A549 (cell line): ENCODE data around the gene CBR4. TPM values are rescaled to one million over a fixed set of nuclear protein-coding genes. Genes with fewer than 3 reads are reported as not detected.
A peak's percentile ranks its signal among the peaks of the same experiment; 100 is the strongest.

Experiments
- ATAC-seq, 2 experiments: fragments of 200-7000 bp in 1 of 2; fragments of >200 bp in 1 of 2; cut with Nextera tagmentation in 1 of 2; cut with Tn5 transposase in 1 of 2; 3 replicates each; pipeline versions ENCODE4 v1.8.0 to v1.9.1; 2018 to 2020; ENCODE audit warnings: mild to moderate bottlenecking in 1 of 2, moderate library complexity in 1 of 2
- CTCF ChIA-PET: fragments of 300-600 bp; sonication (Branson Sonifier 250); formaldehyde crosslinking; extraction: SDS; loops from one replicate; lab custom pipeline; 2021; ENCODE audit warnings: antibody characterized with exemption, inconsistent platforms; lab: Yijun Ruan, JAX
- POLR2A ChIA-PET: fragments of 350-600 bp; formaldehyde crosslinking; extraction: SDS; loops from one replicate; lab custom pipeline; 2021; ENCODE audit warnings: antibody characterized with exemption, inconsistent platforms; lab: Yijun Ruan, JAX
- DNase-seq, 2 experiments: peaks; one replicate each; pipeline versions ENCODE4 v3.0.0 to v3.0.0-alpha.2; 2011 to 2016; ENCODE audit warnings: low read depth in 1 of 2, low spot score in 1 of 2
- FAIRE-seq: peaks from 2 replicates; lab custom pipeline; 2011; peaks lifted over from hg19 to GRCh38; lab: Jason Lieb, UNC
- H3K27ac ChIP-seq, 2 experiments: fragments of >200 bp; sonication (Bioruptor Twin); formaldehyde crosslinking; 3 replicates each; pipeline ENCODE4 v1.5.1; 2016 to 2017
- H3K4me1 ChIP-seq: fragments of >200 bp; sonication (Bioruptor Twin); formaldehyde crosslinking; 3 replicates; pipeline ENCODE4 v1.6.1; 2016
- H3K4me2 ChIP-seq: fragments of >200 bp; sonication (Bioruptor Twin); formaldehyde crosslinking; 3 replicates; pipeline ENCODE4 v1.6.1; 2016
- H3K4me3 ChIP-seq: fragments of >200 bp; sonication (Bioruptor Twin); formaldehyde crosslinking; 3 replicates; pipeline ENCODE4 v1.5.1; 2016
- H3K9me3 ChIP-seq: fragments of >200 bp; sonication (Bioruptor Twin); formaldehyde crosslinking; 3 replicates; pipeline ENCODE4 v1.6.1; 2016
- BHLHE40 ChIP-seq: IDR thresholded peaks from 2 replicates; pipeline ENCODE4 v1.6.1; 2012; ENCODE audit warnings: low read depth, low read length, inconsistent platforms
- CBX2 ChIP-seq: fragments of 200-600 bp; sonication (generic); IDR thresholded peaks from 2 replicates; pipeline ENCODE4 v1.6.1; 2016; ENCODE audit warnings: low read depth, mild to moderate bottlenecking, borderline replicate concordance
- CBX8 ChIP-seq: fragments of 200-600 bp; sonication (generic); IDR thresholded peaks from 2 replicates; pipeline ENCODE4 v1.6.1; 2016
- EHMT2 ChIP-seq: fragments of 200-600 bp; sonication (generic); IDR thresholded peaks from 2 replicates; pipeline ENCODE4 v1.6.1; 2016; ENCODE audit warnings: antibody characterized with exemption, low read depth, mild to moderate bottlenecking, moderate library complexity
- EP300 ChIP-seq, 2 experiments: fragments of >200 bp; sonication (Bioruptor Twin); formaldehyde crosslinking; IDR thresholded peaks; 2 replicates in 1 of 2; 3 replicates in 1 of 2; pipeline ENCODE4 v1.6.1; 2016 to 2017
- FOXS1 ChIP-seq: fragments of 250-450 bp; sonication (Bioruptor Pico); IDR thresholded peaks from 2 replicates; pipeline ENCODE4 v1.5.0; 2020; ENCODE audit warnings: mild to moderate bottlenecking, moderate library complexity
- HEYL ChIP-seq: fragments of 250-450 bp; sonication (Bioruptor Pico); IDR thresholded peaks from 2 replicates; pipeline ENCODE4 v1.8.0; 2021; ENCODE audit warnings: mild to moderate bottlenecking, moderate library complexity
- JUN ChIP-seq, 2 experiments: fragments of >200 bp; sonication (Bioruptor Twin); formaldehyde crosslinking; IDR thresholded peaks; 2 replicates in 1 of 2; 3 replicates in 1 of 2; pipeline ENCODE4 v1.6.1; 2016 to 2017
- JUNB ChIP-seq: fragments of >200 bp; sonication (Bioruptor Twin); formaldehyde crosslinking; IDR thresholded peaks from 2 replicates; pipeline ENCODE4 v1.6.1; 2016
- MAFK ChIP-seq: fragments of 450-650 bp; IDR thresholded peaks from 2 replicates; pipeline ENCODE4 v1.6.1; 2014; ENCODE audit not compliant: partially characterized antibody
- MAZ ChIP-seq: fragments of 150-350 bp; IDR thresholded peaks from 2 replicates; pipeline ENCODE4 v1.6.1; 2014; ENCODE audit warnings: antibody characterized with exemption, low read depth, low read length, borderline replicate concordance
- NFE2L2 ChIP-seq: fragments of 150-350 bp; conservative IDR thresholded peaks from 2 replicates; pipeline ENCODE4 v1.6.1; 2014; ENCODE audit warnings: low read length
- RAD21 ChIP-seq, 2 experiments: fragments of >200 bp in 1 of 2; sonication (Bioruptor Twin) in 1 of 2; formaldehyde crosslinking in 1 of 2; IDR thresholded peaks in 1 of 2; conservative IDR thresholded peaks in 1 of 2; 2 replicates in 1 of 2; 3 replicates in 1 of 2; pipeline ENCODE4 v1.6.1; 2012 to 2018; ENCODE audit warnings: inconsistent platforms in 1 of 2
- RARB ChIP-seq: fragments of 250-450 bp; sonication (Bioruptor Pico); IDR thresholded peaks from 2 replicates; pipeline ENCODE4 v1.8.0; 2021; ENCODE audit warnings: mild to moderate bottlenecking, moderate library complexity
- SREBF2 ChIP-seq: fragments of 450-650 bp; IDR thresholded peaks from 2 replicates; pipeline ENCODE4 v1.6.1; 2014; ENCODE audit warnings: mild to moderate bottlenecking, moderate library complexity
- ZNF302 ChIP-seq: fragments of 250-450 bp; sonication (Bioruptor Pico); IDR thresholded peaks from 2 replicates; pipeline ENCODE4 v1.9.0; 2021; ENCODE audit warnings: inconsistent platforms, mild to moderate bottlenecking, moderate library complexity
- WGBS: methylation state at CpG from one replicate; pipeline ENCODE4 v1.1.6; 2017; ENCODE audit errors: missing lambda C conversion rate; 5-methylcytosine and 5-hydroxymethylcytosine counted together
- polyA plus RNA-seq, 4 experiments: library from polyadenylated mRNA; depleted of rRNA in 3 of 4; stranded (reverse); fragments of >200 nt; fragmentation: RNase III in 1 of 4; extraction: RNeasy Plus Mini Kit Qiagen cat#74134 plus additional on column Dnase treatment in 1 of 4; gene quantifications; 2 replicates in 3 of 4; 3 replicates in 1 of 4; pipeline ENCODE4 v1.2.3, GENCODE V29; 2011 to 2017
- small RNA-seq, 6 experiments: library from RNA; depleted of rRNA; stranded (forward); fragments of <200 nt; gene quantifications; one replicate each; pipeline ENCODE3, GENCODE V24; 2012
- TF ChIP-seq, protein P1 (sequence below): fragments of 250-450 bp; sonication (Bioruptor Pico); IDR thresholded peaks from 2 replicates; pipeline ENCODE4 v1.5.0; 2020; ENCODE audit warnings: low read depth, mild to moderate bottlenecking, moderate library complexity
- TF ChIP-seq, protein P2 (sequence below): fragments of >200 bp; sonication (Bioruptor Twin); formaldehyde crosslinking; IDR thresholded peaks from 2 replicates; pipeline ENCODE4 v1.6.1; 2016
- TF ChIP-seq, protein P3 (sequence below): fragments of >200 bp; sonication (Bioruptor Twin); formaldehyde crosslinking; IDR thresholded peaks from 3 replicates; pipeline ENCODE4 v1.6.1; 2016
- TF ChIP-seq, protein P4 (sequence below): IDR thresholded peaks from 2 replicates; pipeline ENCODE4 v1.6.1; 2012; ENCODE audit warnings: low read depth, borderline replicate concordance
- TF ChIP-seq, protein P5 (sequence below): fragments of >200 bp; sonication (Bioruptor Twin); formaldehyde crosslinking; IDR thresholded peaks from 3 replicates; pipeline ENCODE4 v1.5.1; 2016

CBR4 gene
- polyA plus RNA-seq, 2 of the 4 experiments (the other 2 are of a cell fraction): 8.9 to 9.3 TPM

DNA sequence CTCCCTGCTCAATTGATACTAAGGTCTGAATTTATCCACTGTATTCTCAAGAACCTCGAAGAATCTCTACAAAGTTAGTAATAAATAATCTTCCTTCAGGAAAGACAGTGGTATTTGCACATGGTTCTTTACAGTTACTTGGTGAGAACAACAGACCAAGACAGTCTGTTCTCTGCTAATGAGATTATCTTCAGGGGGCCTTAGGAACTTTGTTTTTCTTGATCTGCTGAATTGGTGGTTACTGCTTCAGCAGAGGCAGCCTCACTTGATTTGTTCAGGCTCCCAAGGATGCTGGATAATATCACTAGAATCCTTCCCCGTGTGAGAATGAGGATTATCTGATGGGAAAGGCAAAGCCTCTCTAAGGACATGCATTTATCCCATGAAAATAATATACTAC lies 64.8 kb downstream of the CBR4 start:
- Histone ChIP-seq H3K9me3 (no peaks in the 10 kb centered on the region; the same call in 2 of the 3 replicates), H3K4me2 (no peak overlapping the region), H3K4me3 (no peak overlapping the region), H3K4me1 (no peaks in the 10 kb centered on the region), H3K27ac (no peak overlapping the region)
- DNase-seq: no peak
- ATAC-seq: no peak
- no peak for TF ChIP-seq EHMT2
- no peak for TF ChIP-seq SREBF2
- no peak for TF ChIP-seq HEYL
- TF ChIP-seq, protein P1, sequence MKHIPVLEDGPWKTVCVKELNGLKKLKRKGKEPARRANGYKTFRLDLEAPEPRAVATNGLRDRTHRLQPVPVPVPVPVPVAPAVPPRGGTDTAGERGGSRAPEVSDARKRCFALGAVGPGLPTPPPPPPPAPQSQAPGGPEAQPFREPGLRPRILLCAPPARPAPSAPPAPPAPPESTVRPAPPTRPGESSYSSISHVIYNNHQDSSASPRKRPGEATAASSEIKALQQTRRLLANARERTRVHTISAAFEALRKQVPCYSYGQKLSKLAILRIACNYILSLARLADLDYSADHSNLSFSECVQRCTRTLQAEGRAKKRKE (CRISPR knock-in tag): no peak
- no peak for TF ChIP-seq MAZ
- TF ChIP-seq BHLHE40: no peak
- no peak for TF ChIP-seq FOXS1 (CRISPR knock-in tag)
- no peak for TF ChIP-seq ZNF302
- TF ChIP-seq, protein P2, sequence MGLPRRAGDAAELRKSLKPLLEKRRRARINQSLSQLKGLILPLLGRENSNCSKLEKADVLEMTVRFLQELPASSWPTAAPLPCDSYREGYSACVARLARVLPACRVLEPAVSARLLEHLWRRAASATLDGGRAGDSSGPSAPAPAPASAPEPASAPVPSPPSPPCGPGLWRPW: no peak
- TF ChIP-seq, protein P3, sequence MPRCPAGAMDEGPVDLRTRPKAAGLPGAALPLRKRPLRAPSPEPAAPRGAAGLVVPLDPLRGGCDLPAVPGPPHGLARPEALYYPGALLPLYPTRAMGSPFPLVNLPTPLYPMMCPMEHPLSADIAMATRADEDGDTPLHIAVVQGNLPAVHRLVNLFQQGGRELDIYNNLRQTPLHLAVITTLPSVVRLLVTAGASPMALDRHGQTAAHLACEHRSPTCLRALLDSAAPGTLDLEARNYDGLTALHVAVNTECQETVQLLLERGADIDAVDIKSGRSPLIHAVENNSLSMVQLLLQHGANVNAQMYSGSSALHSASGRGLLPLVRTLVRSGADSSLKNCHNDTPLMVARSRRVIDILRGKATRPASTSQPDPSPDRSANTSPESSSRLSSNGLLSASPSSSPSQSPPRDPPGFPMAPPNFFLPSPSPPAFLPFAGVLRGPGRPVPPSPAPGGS: no peak
- TF ChIP-seq MAFK: no peak
- no peak for TF ChIP-seq CBX2
- no peak for TF ChIP-seq NFE2L2
- TF ChIP-seq JUN (IDR thresholded peaks at IDR 0.05): no peak
- TF ChIP-seq, protein P4, sequence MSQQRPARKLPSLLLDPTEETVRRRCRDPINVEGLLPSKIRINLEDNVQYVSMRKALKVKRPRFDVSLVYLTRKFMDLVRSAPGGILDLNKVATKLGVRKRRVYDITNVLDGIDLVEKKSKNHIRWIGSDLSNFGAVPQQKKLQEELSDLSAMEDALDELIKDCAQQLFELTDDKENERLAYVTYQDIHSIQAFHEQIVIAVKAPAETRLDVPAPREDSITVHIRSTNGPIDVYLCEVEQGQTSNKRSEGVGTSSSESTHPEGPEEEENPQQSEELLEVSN: no peak
- no peak for TF ChIP-seq JUNB
- no peak for TF ChIP-seq CBX8
- no peak for TF ChIP-seq RARB
- ChIA-PET CTCF (interaction anchor here (1.3 kb wide), 1 partner anchor 23 kb away, joined by 5 read pairs; no protein-coding TSS in a partner anchor), POLR2A (no interaction called here)
- no peak for FAIRE-seq
- 31% methylated on average over 2 of the region's 2 CpGs for WGBS

DNA sequence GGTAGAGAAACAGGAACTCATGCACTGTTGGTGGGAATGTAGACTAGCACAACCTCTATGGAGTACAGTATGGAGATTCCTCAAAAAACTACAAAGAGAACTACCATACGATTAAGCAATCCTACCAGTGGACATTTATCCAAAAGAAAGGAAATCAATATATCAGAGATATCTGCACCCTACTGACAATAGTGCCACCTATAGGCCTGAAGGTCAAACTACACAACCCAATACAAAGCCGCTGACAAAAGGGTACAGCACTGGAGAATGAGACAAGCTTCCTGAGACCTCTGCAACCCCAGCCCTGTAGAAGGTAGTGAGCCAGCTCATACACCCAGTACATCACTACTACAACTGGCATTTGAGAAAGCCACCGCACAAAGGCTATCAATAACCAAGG lies 67.1 kb downstream of the CBR4 start:
- H3K4me3 ChIP-seq: no peak overlapping the region
- H3K4me2 ChIP-seq: no peak overlapping the region
- POLR2A ChIA-PET: no interaction called here
- no peaks in the 10 kb centered on the region for H3K4me1 ChIP-seq
- CTCF ChIA-PET: interaction anchor here (1.2 kb wide), 1 partner anchor 10 kb away, joined by 4 read pairs; no protein-coding TSS in a partner anchor
- no peak overlapping the region for H3K27ac ChIP-seq
- DNase-seq: no peak
- no peaks in the 10 kb centered on the region; the same call in 1 of the 3 replicates for H3K9me3 ChIP-seq
- 73% methylated on average over 3 of the region's 3 CpGs for WGBS
- ATAC-seq: no peak
- TF ChIP-seq RAD21 (conservative IDR thresholded peaks at IDR 0.05 in 1 of 2, IDR thresholded peaks at IDR 0.05 in 1 of 2): peak in 1 of 2 experiments; percentile 42; a peak in 2 of 5 replicates
- TF ChIP-seq EP300 (IDR thresholded peaks at IDR 0.05): no peak
- TF ChIP-seq, protein P5, sequence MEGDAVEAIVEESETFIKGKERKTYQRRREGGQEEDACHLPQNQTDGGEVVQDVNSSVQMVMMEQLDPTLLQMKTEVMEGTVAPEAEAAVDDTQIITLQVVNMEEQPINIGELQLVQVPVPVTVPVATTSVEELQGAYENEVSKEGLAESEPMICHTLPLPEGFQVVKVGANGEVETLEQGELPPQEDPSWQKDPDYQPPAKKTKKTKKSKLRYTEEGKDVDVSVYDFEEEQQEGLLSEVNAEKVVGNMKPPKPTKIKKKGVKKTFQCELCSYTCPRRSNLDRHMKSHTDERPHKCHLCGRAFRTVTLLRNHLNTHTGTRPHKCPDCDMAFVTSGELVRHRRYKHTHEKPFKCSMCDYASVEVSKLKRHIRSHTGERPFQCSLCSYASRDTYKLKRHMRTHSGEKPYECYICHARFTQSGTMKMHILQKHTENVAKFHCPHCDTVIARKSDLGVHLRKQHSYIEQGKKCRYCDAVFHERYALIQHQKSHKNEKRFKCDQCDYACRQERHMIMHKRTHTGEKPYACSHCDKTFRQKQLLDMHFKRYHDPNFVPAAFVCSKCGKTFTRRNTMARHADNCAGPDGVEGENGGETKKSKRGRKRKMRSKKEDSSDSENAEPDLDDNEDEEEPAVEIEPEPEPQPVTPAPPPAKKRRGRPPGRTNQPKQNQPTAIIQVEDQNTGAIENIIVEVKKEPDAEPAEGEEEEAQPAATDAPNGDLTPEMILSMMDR: peak; percentile 24
- TF ChIP-seq, all 56 proteins: peak for 2
- FAIRE-seq: no peak

Small RNA genes within 50 kb of the gene (small RNA-seq; reads per million reads assigned to genes)
- 0.04 to 13.2 (median 3.1) reads per million in 6 experiments for gene RNY4P17
